Colonic mucosa (tissue), 4 donors: Measurements from ENCODE around the gene TMEM17. TPM values are rescaled to one million over a fixed set of nuclear protein-coding genes. Genes with fewer than 3 reads are reported as not detected.
"Not testable (repeated sequence)": the region's sequence is repeated elsewhere in the genome, so short reads cannot be mapped to it uniquely, and the experiment has no call there.

Source experiments
- DNase-seq: peaks from one replicate; pipeline ENCODE4 v3.0.0-alpha.2; 2020
- H3K27ac ChIP-seq: fragments of 200-600 bp; one replicate; pipeline ENCODE4 v1.8.0; 2021
- H3K27me3 ChIP-seq: fragments of 200-600 bp; one replicate; pipeline ENCODE4 v1.8.0; 2021
- H3K36me3 ChIP-seq: fragments of 200-600 bp; one replicate; pipeline ENCODE4 v1.8.0; 2021
- H3K4me1 ChIP-seq: fragments of 200-600 bp; one replicate; pipeline ENCODE4 v1.8.0; 2021; ENCODE audit warnings: mild to moderate bottlenecking
- H3K4me3 ChIP-seq: fragments of 200-600 bp; one replicate; pipeline ENCODE4 v1.8.0; 2021
- H3K9ac ChIP-seq, 2 donors: one replicate each; pipeline ENCODE4 v1.7.0; 2013; ENCODE audit warnings: control low read depth in 2 of 2, low read depth in 2 of 2, low read length in 2 of 2
- H3K9me3 ChIP-seq: fragments of 200-600 bp; one replicate; pipeline ENCODE4 v1.8.0; 2021
- intact Hi-C: fragments of 100-400 bp; cut with DNase I; formaldehyde crosslinking; loops from one replicate; pipeline ENCODE4 v1.14.1; 2022
- total RNA-seq, 2 donors: library from RNA; stranded (reverse); fragmentation: NEBNext Ultra II Directional in 1 of 2; extraction: Animal tissue kit (Norgen Biotek cat#: 25700) in 1 of 2; gene quantifications; one replicate each; pipeline ENCODE4 v1.2.1, GENCODE V29; 2021
- TF ChIP-seq, protein P1 (sequence below): fragments of 200-600 bp; IDR thresholded peaks from one replicate; pipeline ENCODE4 v1.8.0; 2022; ENCODE audit warnings: antibody characterized with exemption, mild to moderate bottlenecking
- donor health status: healthy.
- donor health status: DM: no; HTN: no; CAD: no.
- donor health status: DM: no; HTN: no; CAD: no.

Gene TMEM17
- total RNA-seq, 2 donors from 2014 or later, result 0.35 to 0.74 TPM

DNA sequence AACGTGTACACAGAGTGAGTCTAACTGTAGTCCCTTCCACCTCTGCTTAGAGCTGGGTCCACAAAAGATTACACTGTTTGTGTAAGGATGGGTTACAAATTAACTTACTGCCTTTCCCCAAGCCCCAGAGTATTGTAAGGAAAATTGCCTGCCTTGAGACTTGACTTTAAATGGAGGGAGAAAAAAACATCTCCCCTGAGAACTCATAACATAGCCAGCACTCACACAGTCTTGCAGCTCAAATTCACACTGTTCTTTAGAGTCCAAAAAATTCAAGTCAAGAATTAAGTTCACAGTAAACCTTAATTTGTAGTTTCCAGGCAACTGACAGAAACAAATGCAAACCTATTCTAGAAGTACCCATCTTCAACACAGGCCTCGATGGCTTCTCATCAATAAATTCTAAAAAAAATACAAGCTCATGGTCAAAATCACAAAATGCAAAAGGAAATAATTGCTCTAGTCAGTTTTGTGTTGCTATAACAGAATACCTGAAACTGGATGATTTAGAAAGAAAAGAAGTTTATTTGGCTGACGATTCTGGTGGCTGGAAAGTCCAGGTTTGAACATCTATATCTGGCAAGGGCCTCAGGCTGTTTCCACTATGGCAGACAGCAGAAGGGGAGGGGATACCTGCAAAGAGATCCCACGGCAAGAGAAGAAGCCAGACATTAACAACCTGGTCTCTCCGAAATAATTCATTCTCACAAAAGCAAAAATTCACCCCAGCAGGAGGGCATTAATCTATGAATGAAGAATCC lies 34.6 kb upstream of the TMEM17 start:
- Histone ChIP-seq H3K27ac (no peak overlapping the region), H3K27me3 (no peaks in the 10 kb centered on the region), H3K4me3 (no peak overlapping the region), H3K9me3 (no peaks in the 10 kb centered on the region), H3K36me3 (no peaks in the 10 kb centered on the region), H3K9ac (no peak overlapping the region), H3K4me1 (peaks cover 6% of the 10 kb centered on the region)
- intact Hi-C loops, result no loop called here
- no peak for DNase-seq
- TF ChIP-seq, protein P1, sequence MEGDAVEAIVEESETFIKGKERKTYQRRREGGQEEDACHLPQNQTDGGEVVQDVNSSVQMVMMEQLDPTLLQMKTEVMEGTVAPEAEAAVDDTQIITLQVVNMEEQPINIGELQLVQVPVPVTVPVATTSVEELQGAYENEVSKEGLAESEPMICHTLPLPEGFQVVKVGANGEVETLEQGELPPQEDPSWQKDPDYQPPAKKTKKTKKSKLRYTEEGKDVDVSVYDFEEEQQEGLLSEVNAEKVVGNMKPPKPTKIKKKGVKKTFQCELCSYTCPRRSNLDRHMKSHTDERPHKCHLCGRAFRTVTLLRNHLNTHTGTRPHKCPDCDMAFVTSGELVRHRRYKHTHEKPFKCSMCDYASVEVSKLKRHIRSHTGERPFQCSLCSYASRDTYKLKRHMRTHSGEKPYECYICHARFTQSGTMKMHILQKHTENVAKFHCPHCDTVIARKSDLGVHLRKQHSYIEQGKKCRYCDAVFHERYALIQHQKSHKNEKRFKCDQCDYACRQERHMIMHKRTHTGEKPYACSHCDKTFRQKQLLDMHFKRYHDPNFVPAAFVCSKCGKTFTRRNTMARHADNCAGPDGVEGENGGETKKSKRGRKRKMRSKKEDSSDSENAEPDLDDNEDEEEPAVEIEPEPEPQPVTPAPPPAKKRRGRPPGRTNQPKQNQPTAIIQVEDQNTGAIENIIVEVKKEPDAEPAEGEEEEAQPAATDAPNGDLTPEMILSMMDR, result no peak

DNA sequence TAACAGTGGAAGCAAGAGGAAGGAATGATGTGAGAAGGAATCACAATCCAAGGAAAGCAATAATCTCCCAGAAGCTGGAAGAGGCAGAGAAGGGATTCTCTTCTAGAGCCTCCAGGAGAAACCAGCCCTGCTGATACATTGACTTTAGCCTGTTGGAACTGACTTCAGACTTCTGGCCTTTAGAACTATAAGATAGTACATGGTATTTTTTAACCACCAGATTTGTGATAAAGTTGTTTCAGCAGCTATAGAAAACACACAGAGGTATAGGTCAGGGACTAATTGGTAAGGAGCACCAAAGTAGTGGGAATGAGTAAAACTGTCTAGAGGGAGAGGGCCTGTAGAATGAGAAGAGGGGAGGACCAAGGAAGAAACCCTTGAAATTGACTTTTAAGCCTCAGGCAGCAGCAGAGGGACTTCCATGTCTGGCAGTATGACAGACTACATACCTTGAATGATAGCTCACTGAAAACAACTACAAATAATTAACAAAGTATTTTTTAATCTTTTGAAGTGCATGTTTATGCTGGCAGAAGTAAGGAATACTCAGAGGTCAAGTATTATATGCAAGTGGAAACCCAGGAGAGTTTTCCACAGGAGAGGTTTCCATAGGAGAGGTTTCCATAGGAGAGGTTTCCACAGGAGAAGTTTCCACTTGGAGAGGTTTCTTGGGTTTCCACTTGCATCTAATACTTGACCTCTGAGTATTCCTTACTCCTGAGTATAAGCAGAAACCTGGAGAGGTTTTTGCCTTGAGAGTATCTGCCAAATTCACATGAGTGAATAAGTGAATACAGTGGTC lies 33.8 kb upstream of the TMEM17 start:
- H3K27ac ChIP-seq, result no peak overlapping the region
- H3K4me1 ChIP-seq, result peaks cover 6% of the 10 kb centered on the region
- H3K27me3 ChIP-seq, result no peaks in the 10 kb centered on the region
- intact Hi-C loops, result no loop called here
- no peaks in the 10 kb centered on the region for H3K9me3 ChIP-seq
- H3K9ac ChIP-seq, result no peak overlapping the region
- H3K36me3 ChIP-seq, result no peaks in the 10 kb centered on the region
- no peak for DNase-seq
- TF ChIP-seq, protein P1, result no peak
- no peak overlapping the region for H3K4me3 ChIP-seq

DNA sequence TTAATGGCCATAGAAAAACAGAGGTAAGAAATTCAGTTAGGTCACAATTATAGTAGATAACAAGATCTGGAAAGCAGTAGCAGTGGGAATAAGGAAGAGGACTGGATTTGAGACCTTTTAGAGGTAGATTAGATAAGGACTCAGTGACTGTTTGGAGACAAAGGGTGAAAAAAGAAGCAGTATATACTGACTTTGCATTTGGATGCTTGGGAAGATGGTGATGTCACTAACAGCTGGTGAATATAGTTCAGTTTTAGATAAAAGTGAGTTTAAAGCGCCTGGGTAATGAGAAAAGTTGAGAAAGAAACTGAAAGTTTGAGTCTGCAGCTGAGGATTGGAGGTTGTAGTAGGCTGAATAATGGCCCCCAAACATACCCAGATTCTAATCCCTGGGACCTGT lies 32.8 kb upstream of the TMEM17 start:
- H3K9ac ChIP-seq, result no peak overlapping the region
- H3K4me1 ChIP-seq, result peaks cover 6% of the 10 kb centered on the region
- DNase-seq, result no peak
- H3K27ac ChIP-seq, result no peak overlapping the region
- H3K36me3 ChIP-seq, result no peaks in the 10 kb centered on the region
- TF ChIP-seq, protein P1, result no peak
- no peaks in the 10 kb centered on the region for H3K9me3 ChIP-seq
- H3K4me3 ChIP-seq, result no peak overlapping the region
- intact Hi-C loops, result no loop called here
- H3K27me3 ChIP-seq, result no peaks in the 10 kb centered on the region

DNA sequence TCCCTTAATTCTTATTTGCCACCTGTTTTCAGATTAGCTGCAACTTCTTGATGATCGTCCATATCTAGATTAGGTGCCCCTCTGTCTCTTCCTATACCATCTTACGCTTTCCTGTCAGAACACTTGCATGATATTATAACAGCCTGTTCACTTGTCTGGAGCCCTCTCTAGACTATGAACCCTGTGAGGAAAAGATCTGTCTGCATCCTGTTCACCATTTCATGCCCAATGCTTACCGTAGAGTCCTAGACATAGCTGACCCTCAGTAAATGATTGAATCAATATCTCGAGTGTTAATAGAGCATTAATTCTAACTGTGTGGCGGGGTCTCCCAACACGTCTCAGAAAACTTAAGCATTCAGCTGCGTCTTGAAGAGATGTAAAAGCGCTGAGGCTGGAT lies 31.8 kb upstream of the TMEM17 start:
- H3K4me1 ChIP-seq, result peaks cover 6% of the 10 kb centered on the region
- no peaks in the 10 kb centered on the region for H3K27me3 ChIP-seq
- H3K36me3 ChIP-seq, result no peaks in the 10 kb centered on the region
- no peak overlapping the region for H3K4me3 ChIP-seq
- intact Hi-C loops, result no loop called here
- TF ChIP-seq, protein P1, result no peak
- DNase-seq, result no peak
- no peak overlapping the region for H3K27ac ChIP-seq
- H3K9ac ChIP-seq, result no peak overlapping the region
- H3K9me3 ChIP-seq, result no peaks in the 10 kb centered on the region

DNA sequence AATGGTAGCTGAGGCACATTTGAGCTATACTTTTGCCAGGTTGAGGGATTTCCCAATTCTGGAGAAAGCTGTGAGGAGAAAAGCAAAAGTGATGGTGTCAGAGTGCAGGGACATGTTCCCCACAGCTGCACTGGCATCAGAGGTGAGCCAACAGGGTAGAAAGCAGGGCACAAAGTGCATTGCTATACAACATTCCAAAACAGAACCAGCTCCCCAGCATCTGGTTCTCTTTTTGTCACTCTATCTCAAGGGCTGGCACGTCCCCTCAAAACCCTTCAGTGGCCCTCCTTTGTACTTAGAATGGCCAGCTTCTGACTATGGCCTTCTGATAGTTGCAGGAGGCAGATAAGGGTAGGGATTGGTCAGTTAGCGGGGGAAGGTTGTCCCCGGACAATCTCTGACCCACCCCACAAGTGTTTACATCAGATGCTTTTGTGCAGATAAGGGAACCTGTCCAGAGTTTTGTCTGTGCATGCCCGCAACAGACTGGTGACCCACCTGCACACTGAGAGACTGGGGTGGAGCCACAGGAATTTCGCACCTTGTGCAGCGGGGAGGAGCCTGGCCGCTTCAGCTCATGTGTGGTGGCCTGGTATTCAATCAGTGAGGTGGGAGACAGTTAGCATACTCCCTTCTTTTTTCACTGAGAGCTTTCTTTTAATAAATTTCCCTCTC lies 31.0 kb upstream of the TMEM17 start:
- no peak overlapping the region for H3K27ac ChIP-seq
- TF ChIP-seq, protein P1, result no peak
- intact Hi-C loops, result no loop called here
- H3K4me1 ChIP-seq, result peaks cover 6% of the 10 kb centered on the region
- no peaks in the 10 kb centered on the region for H3K36me3 ChIP-seq
- no peak overlapping the region for H3K9ac ChIP-seq
- H3K27me3 ChIP-seq, result no peaks in the 10 kb centered on the region
- H3K9me3 ChIP-seq, result no peaks in the 10 kb centered on the region
- DNase-seq, result no peak
- no peak overlapping the region for H3K4me3 ChIP-seq

DNA sequence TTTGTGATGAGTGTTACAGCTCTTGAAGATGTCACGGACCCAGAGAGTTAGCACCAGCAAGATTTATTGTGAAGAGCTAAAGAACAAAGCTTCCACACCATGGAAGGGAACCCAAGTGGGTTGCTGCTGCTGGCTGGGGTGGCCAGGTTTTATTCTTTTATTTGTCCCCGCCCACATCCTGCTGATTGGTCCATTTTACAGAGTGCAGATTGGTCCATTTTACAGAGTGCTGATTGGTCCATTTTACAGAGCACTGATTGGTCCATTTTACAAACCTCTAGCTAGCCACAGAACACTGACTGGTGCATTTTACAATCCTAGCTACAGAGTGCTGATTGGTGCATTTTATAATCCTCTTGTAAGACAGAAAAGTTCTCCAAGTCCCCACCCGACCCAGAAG lies 29.5 kb upstream of the TMEM17 start:
- DNase-seq, intact Hi-C loops, H3K9ac ChIP-seq, H3K27me3 ChIP-seq, H3K9me3 ChIP-seq, H3K4me3 ChIP-seq, H3K36me3 ChIP-seq, H3K4me1 ChIP-seq, H3K27ac ChIP-seq: not testable (repeated sequence)
